NT2/D1 (cell line): ENCODE data around the gene CLDN19.

Experiments
- DNase-seq: peaks from one replicate; pipeline ENCODE4 v3.0.0-alpha.2; 2011; ENCODE audit warnings: low read depth, low spot score
- H3K27me3 ChIP-seq: 2 replicates; pipeline ENCODE4 v1.6.0; 2011; ENCODE audit warnings: mild to moderate bottlenecking; ENCODE audit not compliant: insufficient read length, insufficient read depth
- H3K36me3 ChIP-seq: 2 replicates; pipeline ENCODE4 v1.6.1; 2011; ENCODE audit warnings: mild to moderate bottlenecking, low read length, mixed read lengths; ENCODE audit not compliant: insufficient read depth, insufficient read length
- H3K4me1 ChIP-seq: 2 replicates; pipeline ENCODE4 v1.5.1; 2011; ENCODE audit not compliant: insufficient read depth, insufficient read length
- H3K4me3 ChIP-seq: 2 replicates; pipeline ENCODE4 v1.5.1; 2011; ENCODE audit warnings: low read depth; ENCODE audit not compliant: insufficient read length
- H3K9ac ChIP-seq: 2 replicates; pipeline ENCODE4 v1.6.0; 2011; ENCODE audit warnings: low read depth; ENCODE audit not compliant: insufficient read length
- H3K9me3 ChIP-seq: 2 replicates; pipeline ENCODE4 v1.5.1; 2011; ENCODE audit warnings: mild to moderate bottlenecking, low read length; ENCODE audit not compliant: insufficient read depth
- SUZ12 ChIP-seq: IDR thresholded peaks from 2 replicates; pipeline ENCODE4 v1.6.1; 2011; ENCODE audit not compliant: insufficient read length, insufficient read depth; ENCODE audit errors: extremely low read depth
- YY1 ChIP-seq: IDR thresholded peaks from 2 replicates; pipeline ENCODE4 v1.6.1; 2011; ENCODE audit not compliant: insufficient read length, insufficient read depth
- ZNF274 ChIP-seq: IDR thresholded peaks from 2 replicates; pipeline ENCODE4 v1.6.1; 2011; ENCODE audit warnings: mild to moderate bottlenecking, low read depth, low read length

Gene CLDN19

GRCh38 chr1:42748461-42749410, 8.7 kb upstream of the CLDN19 start:
- Histone ChIP-seq H3K9me3 (peaks cover 15% of the 10 kb centered on the region; the same call in 1 of the 2 replicates), H3K4me1 (peaks cover 7% of the 10 kb centered on the region), H3K27me3 (no peaks in the 10 kb centered on the region), H3K4me3 (no peak overlapping the region), H3K36me3 (peaks cover 79% of the 10 kb centered on the region), H3K9ac (no peak overlapping the region)
- no peak for DNase-seq
- TF ChIP-seq YY1 (no peak), ZNF274 (no peak), SUZ12 (no peak)

GRCh38 chr1:42748021-42748420, 8.0 kb upstream of the CLDN19 start:
- H3K9ac ChIP-seq: no peak overlapping the region
- H3K9me3 ChIP-seq: peaks cover 15% of the 10 kb centered on the region; the same call in 1 of the 2 replicates
- peaks cover 13% of the 10 kb centered on the region for H3K4me1 ChIP-seq
- H3K4me3 ChIP-seq: no peak overlapping the region
- H3K36me3 ChIP-seq: peaks cover 72% of the 10 kb centered on the region
- no peaks in the 10 kb centered on the region for H3K27me3 ChIP-seq
- DNase-seq: no peak
- no peak for TF ChIP-seq YY1
- no peak for TF ChIP-seq ZNF274
- TF ChIP-seq SUZ12: no peak

- Histone ChIP-seq H3K9me3 (peaks cover 10% of the 10 kb centered on the region; the same call in 1 of the 2 replicates), H3K4me1 (peaks cover 13% of the 10 kb centered on the region), H3K36me3 (peaks cover 63% of the 10 kb centered on the region), H3K9ac (no peak overlapping the region), H3K27me3 (no peaks in the 10 kb centered on the region), H3K4me3 (no peak overlapping the region)
- no peak for TF ChIP-seq ZNF274
- no peak for TF ChIP-seq YY1
- DNase-seq: peak; percentile 46
Observed at GRCh38 chr1:42747125-42747524, 7.1 kb upstream of the CLDN19 start.

GRCh38 chr1:42746436-42747105, 6.5 kb upstream of the CLDN19 start:
- H3K4me3 ChIP-seq: no peak overlapping the region
- peaks cover 14% of the 10 kb centered on the region for H3K4me1 ChIP-seq
- H3K27me3 ChIP-seq: no peaks in the 10 kb centered on the region
- peaks cover 5% of the 10 kb centered on the region; the same call in 1 of the 2 replicates for H3K9me3 ChIP-seq
- peaks cover 57% of the 10 kb centered on the region for H3K36me3 ChIP-seq
- no peak overlapping the region for H3K9ac ChIP-seq
- DNase-seq: no peak
- no peak for TF ChIP-seq YY1
- TF ChIP-seq ZNF274: no peak
- TF ChIP-seq SUZ12: no peak

GRCh38 chr1:42745851-42746250, 5.8 kb upstream of the CLDN19 start:
- H3K4me3 ChIP-seq: no peak overlapping the region
- peaks cover 4% of the 10 kb centered on the region; the same call in 1 of the 2 replicates for H3K9me3 ChIP-seq
- H3K27me3 ChIP-seq: no peaks in the 10 kb centered on the region
- H3K36me3 ChIP-seq: peaks cover 56% of the 10 kb centered on the region
- no peak overlapping the region for H3K9ac ChIP-seq
- peaks cover 19% of the 10 kb centered on the region for H3K4me1 ChIP-seq
- DNase-seq: no peak
- no peak for TF ChIP-seq SUZ12
- TF ChIP-seq YY1: no peak
- TF ChIP-seq ZNF274: no peak

GRCh38 chr1:42744148-42744413, 4.0 kb upstream of the CLDN19 start:
- no peak overlapping the region for H3K9ac ChIP-seq
- no peaks in the 10 kb centered on the region for H3K9me3 ChIP-seq
- DNase-seq: no peak
- peaks cover 43% of the 10 kb centered on the region for H3K36me3 ChIP-seq
- TF ChIP-seq YY1: no peak
- no peak for TF ChIP-seq SUZ12
- TF ChIP-seq ZNF274: no peak
- H3K4me1 ChIP-seq: peaks cover 31% of the 10 kb centered on the region
- no peak overlapping the region for H3K4me3 ChIP-seq
- H3K27me3 ChIP-seq: no peaks in the 10 kb centered on the region

- no peaks in the 10 kb centered on the region for H3K9me3 ChIP-seq
- peaks cover 38% of the 10 kb centered on the region for H3K36me3 ChIP-seq
- H3K9ac ChIP-seq: no peak overlapping the region
- H3K27me3 ChIP-seq: no peaks in the 10 kb centered on the region
- no peak overlapping the region for H3K4me3 ChIP-seq
- DNase-seq: no peak
- no peak for TF ChIP-seq YY1
- peaks cover 37% of the 10 kb centered on the region for H3K4me1 ChIP-seq
Observed at GRCh38 chr1:42743317-42744147, 3.5 kb upstream of the CLDN19 start.
